SK-N-MC (cell line): ENCODE data around the gene CDYL.

Source experiments
- EZH2 ChIP-seq: fragments of 200-600 bp; sonication (generic); IDR thresholded peaks from one replicate; pipeline ENCODE4 v1.6.1; 2017; ENCODE audit warnings: antibody characterized with exemption
- FOXP2 ChIP-seq: optimal IDR thresholded peaks from 2 replicates; pipeline ENCODE3; 2011; ENCODE audit warnings: mild to moderate bottlenecking, moderate library complexity; ENCODE audit not compliant: insufficient read depth; ENCODE audit errors: extremely low read length, control extremely low read depth
- POLR2AphosphoS5 ChIP-seq: IDR thresholded peaks from 2 replicates; pipeline ENCODE4 v1.6.1; 2012; ENCODE audit warnings: mild to moderate bottlenecking, low read depth, low read length, borderline replicate concordance

- TF ChIP-seq EZH2 (no peak), POLR2AphosphoS5 (no peak), FOXP2 (no peak)
These were observed 42.2 kb downstream of the CDYL start for GRCh38 chr6:4818272-4818938.
